ENCODE measurements around the gene HASPIN. TPM values are rescaled to one million over a fixed set of nuclear protein-coding genes. Genes with fewer than 3 reads are reported as not detected.

Gene HASPIN
- polyA plus RNA-seq, 3 donors, result 0.05 TPM; not detected in 2

- intact Hi-C loops (cut with micrococcal nuclease), result no loop called here
- TF ChIP-seq CTCF (IDR thresholded peaks at IDR 0.05), result no peak
- Histone ChIP-seq H4K20me1 (ENCODE audit: insufficient read depth, low read length) (no peaks in the 10 kb centered on the region), H3K36me3 (replicated peaks in 1 of 2; ENCODE audit: control insufficient read depth in 1 of 2, insufficient read depth in 2 of 2, low read length in 2 of 2) (no peaks in the 10 kb centered on the region), H3K4me1 (ENCODE audit: control insufficient read depth in 1 of 2, insufficient read depth in 2 of 2, low read length in 2 of 2) (peaks cover 16 to 23% of the 10 kb centered on the region in 2 donors), H3K27ac (ENCODE audit: low read depth in 1 of 2, low read length in 2 of 2) (no peak overlapping the region), H3K79me2 (ENCODE audit: insufficient read depth, low read length) (no peaks in the 10 kb centered on the region), H3K9ac (ENCODE audit: insufficient read depth, low read length, poor library complexity, severe bottlenecking) (peak overlapping the region; percentile 58), H3K4me2 (replicated peaks; ENCODE audit: extremely low read depth, low read length, poor library complexity, severe bottlenecking) (peak overlapping the region; percentile 96), H2AFZ (ENCODE audit: insufficient read depth, low read depth, low read length, poor library complexity, severe bottlenecking) (peak overlapping the region; percentile 93), H3K27me3 (ENCODE audit: control insufficient read depth in 2 of 2, insufficient read depth in 2 of 2, low read length in 2 of 2) (peaks cover 0 to 15% of the 10 kb centered on the region in 2 donors), H3K4me3 (replicated peaks in 1 of 3; ENCODE audit: low read depth in 2 of 3, low read length in 3 of 3) (peak overlapping the region; percentile 55 to 84 (median 65)), H3K9me3 (replicated peaks in 1 of 2; ENCODE audit: control insufficient read depth in 1 of 2, insufficient read depth in 1 of 2, low read length in 2 of 2) (peaks cover 0 to 9% of the 10 kb centered on the region in 2 donors)
- Mint-ChIP-seq H3K27ac (peak overlapping the region in 1 of 7 donors; percentile 8), H3K36me3 (peaks cover 0 to 1% of the 10 kb centered on the region in 2 donors), H3K4me1 (peaks cover 20% of the 10 kb centered on the region), H3K27me3 (ENCODE audit: low read depth in 3 of 3) (peaks cover 17 to 32% (median 29%) of the 10 kb centered on the region in 3 donors), H3K4me3 (peak overlapping the region; percentile 78 to 88), H3K9me3 (peaks cover 0 to 18% (median 8%) of the 10 kb centered on the region in 7 donors)
- no peak for DNase-seq
- 28% methylated on average over 9 of the region's 17 CpGs for WGBS (ENCODE audit: insufficient coverage)
Observed at GRCh38 chr17:3695129-3695722, 28.5 kb upstream of the HASPIN start.

- no peak within 1 kb of the TSS for H3K27ac ChIP-seq (ENCODE audit: low read depth in 1 of 2, low read length in 2 of 2)
- H3K4me1 ChIP-seq (ENCODE audit: control insufficient read depth in 1 of 2, insufficient read depth in 2 of 2, low read length in 2 of 2), result peaks cover 16 to 23% of the 10 kb centered on the region in 2 donors
Observed at GRCh38 chr17:3695723-3696411, 27.8 kb upstream of the HASPIN start, which contains the start of gene P2RX5. Gene P2RX5, minus strand, starts transcription at chr17:3696155. Its CDS starts 150 bp downstream, at chr17:3696005.

More at GRCh38 chr17:3695723-3696411, 27.8 kb upstream of the HASPIN start, which contains the start of gene P2RX5:
- H3K36me3 Mint-ChIP-seq, result peaks cover 0 to 1% of the 10 kb centered on the region in 2 donors
- TF ChIP-seq CTCF (IDR thresholded peaks at IDR 0.05), result no peak
- H3K9ac ChIP-seq (ENCODE audit: insufficient read depth, low read length, poor library complexity, severe bottlenecking), result peak within 1 kb of the TSS; percentile 58
- peaks cover 20% of the 10 kb centered on the region for H3K4me1 Mint-ChIP-seq
- peak within 1 kb of the TSS; percentile 99 for H3K4me3 Mint-ChIP-seq
- intact Hi-C loops (cut with micrococcal nuclease), result no loop called here
- peaks cover 17 to 32% (median 31%) of the 10 kb centered on the region in 3 donors for H3K27me3 Mint-ChIP-seq (ENCODE audit: low read depth in 3 of 3)
- peak; percentile 17 to 25 (median 22) for DNase-seq
- H3K4me3 ChIP-seq (replicated peaks in 1 of 3; ENCODE audit: low read depth in 2 of 3, low read length in 3 of 3), result peak within 1 kb of the TSS; percentile 55 to 84 (median 65)
- peaks cover 0 to 18% (median 8%) of the 10 kb centered on the region in 7 donors for H3K9me3 Mint-ChIP-seq
- H3K4me2 ChIP-seq (replicated peaks; ENCODE audit: extremely low read depth, low read length, poor library complexity, severe bottlenecking), result peak within 1 kb of the TSS; percentile 96
- H3K27ac Mint-ChIP-seq, result peak within 1 kb of the TSS in 5 of 7 donors; percentile 37 to 88 (median 65)
- H3K79me2 ChIP-seq (ENCODE audit: insufficient read depth, low read length), result no peaks in the 10 kb centered on the region
- WGBS (ENCODE audit: insufficient coverage), result under 1% methylated on average over 57 of the region's 65 CpGs
- H3K36me3 ChIP-seq (replicated peaks in 1 of 2; ENCODE audit: control insufficient read depth in 1 of 2, insufficient read depth in 2 of 2, low read length in 2 of 2), result no peaks in the 10 kb centered on the region
- peaks cover 0 to 9% of the 10 kb centered on the region in 2 donors for H3K9me3 ChIP-seq (replicated peaks in 1 of 2; ENCODE audit: control insufficient read depth in 1 of 2, insufficient read depth in 1 of 2, low read length in 2 of 2)
- peak within 1 kb of the TSS; percentile 93 for H2AFZ ChIP-seq (ENCODE audit: insufficient read depth, low read depth, low read length, poor library complexity, severe bottlenecking)
- peaks cover 0 to 15% of the 10 kb centered on the region in 2 donors for H3K27me3 ChIP-seq (ENCODE audit: control insufficient read depth in 2 of 2, insufficient read depth in 2 of 2, low read length in 2 of 2)
- no peaks in the 10 kb centered on the region for H4K20me1 ChIP-seq (ENCODE audit: insufficient read depth, low read length)

Measured in CD14-positive monocyte (primary cell).